NCI-H510A (cell line): Measurements from ENCODE around the gene CKS1B.
"Not testable (repeated sequence)": the region's sequence is repeated elsewhere in the genome, so short reads cannot be mapped to it uniquely, and the experiment has no call there.

Experiments
- DNase-seq: peaks from one replicate; lab custom pipeline; 2025; lab: John Stamatoyannopoulos, UW

The CKS1B gene

GRCh38 chr1:154964359-154964758, 10.1 kb upstream of the CKS1B start:
- DNase-seq = no peak

- no peak for DNase-seq
These were observed 8.4 kb upstream of the CKS1B start for GRCh38 chr1:154966111-154966510.

- no peak for DNase-seq
These were observed 7.0 kb upstream of the CKS1B start for GRCh38 chr1:154967331-154967950.

- peak; percentile 54 for DNase-seq
These were observed 5.8 kb upstream of the CKS1B start for GRCh38 chr1:154968731-154969130.

- no peak for DNase-seq
These were observed 5.2 kb upstream of the CKS1B start for GRCh38 chr1:154969246-154969645.

- DNase-seq = no peak
These were observed 4.5 kb upstream of the CKS1B start for GRCh38 chr1:154969860-154970452.

- peak; percentile 82 for DNase-seq
These were observed 3.7 kb upstream of the CKS1B start, which contains the start of gene SHC1 for GRCh38 chr1:154970631-154971340. TSS of gene SHC1 (minus strand) at chr1:154970747. CDS start at chr1:154970526, 221 bp downstream.

- DNase-seq = no peak
These were observed 3.0 kb upstream of the CKS1B start for GRCh38 chr1:154971341-154971998.

GRCh38 chr1:154972213-154972516, 2.3 kb upstream of the CKS1B start:
- DNase-seq = no peak

GRCh38 chr1:154972517-154973343, 1.8 kb upstream of the CKS1B start:
- DNase-seq = no peak

GRCh38 chr1:154973344-154974101, 958 bp upstream of the CKS1B start:
- DNase-seq = peak; percentile 89

- DNase-seq = peak; percentile 88
These were observed 427 bp downstream of the CKS1B start for GRCh38 chr1:154974808-154975408.

GRCh38 chr1:154975409-154976059, 1.1 kb downstream of the CKS1B start:
- no peak for DNase-seq

- not testable (repeated sequence) for DNase-seq
These were observed 3.3 kb downstream of the CKS1B start for GRCh38 chr1:154977762-154978161.

- DNase-seq = no peak
These were observed 3.9 kb downstream of the CKS1B start for GRCh38 chr1:154978360-154978759.

- DNase-seq = no peak
These were observed 7.9 kb downstream of the CKS1B start for GRCh38 chr1:154982341-154982740.

GRCh38 chr1:154982897-154983648, 8.6 kb downstream of the CKS1B start, which contains the start of gene FLAD1:
TSS of gene FLAD1 (plus strand) at chr1:154983344. CDS start at chr1:154983695, 351 bp downstream.
- peak; percentile 99 for DNase-seq

- no peak for DNase-seq
These were observed 9.4 kb downstream of the CKS1B start for GRCh38 chr1:154983776-154984466.

- not testable (repeated sequence) for DNase-seq
These were observed 12.3 kb downstream of the CKS1B start for GRCh38 chr1:154986736-154987135.
